ENCODE measurements around the gene FPR1. TPM values are rescaled to one million over a fixed set of nuclear protein-coding genes. Genes with fewer than 3 reads are reported as not detected.

FPR1 gene
- total RNA-seq, 1 donor: 5.1 TPM

DNA sequence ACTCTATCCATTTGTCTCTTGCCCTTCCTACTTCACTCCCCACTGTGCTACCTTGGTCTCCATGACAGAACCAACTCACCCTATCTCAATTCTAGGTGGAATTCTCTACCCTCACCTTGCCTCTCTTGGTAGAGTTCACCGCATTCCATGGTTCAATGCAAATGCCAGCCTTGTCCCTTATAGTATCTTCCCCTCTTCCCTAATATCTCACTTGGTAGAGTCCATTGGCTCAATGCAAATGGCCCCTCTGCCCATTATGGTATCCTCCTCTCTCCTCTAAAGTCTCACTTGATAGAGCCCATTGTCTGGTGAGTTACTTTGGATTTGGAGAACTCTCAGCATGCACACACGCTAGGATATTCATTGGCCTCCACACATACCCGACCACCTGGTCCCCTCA is 35.8 kb downstream of the FPR1 start:
- Histone ChIP-seq H3K4me2 (ENCODE audit: insufficient read depth, low read length) (no peak overlapping the region), H3K27me3 (ENCODE audit: insufficient read depth, low read length) (peaks cover 6% of the 10 kb centered on the region), H3K79me2 (ENCODE audit: insufficient read depth, low read length) (peaks cover 17% of the 10 kb centered on the region), H3K9me3 (ENCODE audit: low read depth, low read length) (no peaks in the 10 kb centered on the region), H4K20me1 (ENCODE audit: insufficient read depth, low read length) (no peaks in the 10 kb centered on the region), H3K36me3 (ENCODE audit: insufficient read depth, low read length) (peaks cover 23% of the 10 kb centered on the region), H3K27ac (ENCODE audit: low read depth, low read length) (no peak overlapping the region), H2AFZ (ENCODE audit: low read length) (no peak overlapping the region), H3K4me3 (ENCODE audit: insufficient read depth, low read length) (no peak overlapping the region), H3K4me1 (ENCODE audit: insufficient read depth, low read length) (no peaks in the 10 kb centered on the region)
- DNase-seq (ENCODE audit: insufficient read length, low spot score, missing footprints): no peak
- TF ChIP-seq, protein P1, sequence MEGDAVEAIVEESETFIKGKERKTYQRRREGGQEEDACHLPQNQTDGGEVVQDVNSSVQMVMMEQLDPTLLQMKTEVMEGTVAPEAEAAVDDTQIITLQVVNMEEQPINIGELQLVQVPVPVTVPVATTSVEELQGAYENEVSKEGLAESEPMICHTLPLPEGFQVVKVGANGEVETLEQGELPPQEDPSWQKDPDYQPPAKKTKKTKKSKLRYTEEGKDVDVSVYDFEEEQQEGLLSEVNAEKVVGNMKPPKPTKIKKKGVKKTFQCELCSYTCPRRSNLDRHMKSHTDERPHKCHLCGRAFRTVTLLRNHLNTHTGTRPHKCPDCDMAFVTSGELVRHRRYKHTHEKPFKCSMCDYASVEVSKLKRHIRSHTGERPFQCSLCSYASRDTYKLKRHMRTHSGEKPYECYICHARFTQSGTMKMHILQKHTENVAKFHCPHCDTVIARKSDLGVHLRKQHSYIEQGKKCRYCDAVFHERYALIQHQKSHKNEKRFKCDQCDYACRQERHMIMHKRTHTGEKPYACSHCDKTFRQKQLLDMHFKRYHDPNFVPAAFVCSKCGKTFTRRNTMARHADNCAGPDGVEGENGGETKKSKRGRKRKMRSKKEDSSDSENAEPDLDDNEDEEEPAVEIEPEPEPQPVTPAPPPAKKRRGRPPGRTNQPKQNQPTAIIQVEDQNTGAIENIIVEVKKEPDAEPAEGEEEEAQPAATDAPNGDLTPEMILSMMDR (IDR thresholded peaks at IDR 0.05; ENCODE audit: extremely low read depth, low read depth, low read length): no peak

DNA sequence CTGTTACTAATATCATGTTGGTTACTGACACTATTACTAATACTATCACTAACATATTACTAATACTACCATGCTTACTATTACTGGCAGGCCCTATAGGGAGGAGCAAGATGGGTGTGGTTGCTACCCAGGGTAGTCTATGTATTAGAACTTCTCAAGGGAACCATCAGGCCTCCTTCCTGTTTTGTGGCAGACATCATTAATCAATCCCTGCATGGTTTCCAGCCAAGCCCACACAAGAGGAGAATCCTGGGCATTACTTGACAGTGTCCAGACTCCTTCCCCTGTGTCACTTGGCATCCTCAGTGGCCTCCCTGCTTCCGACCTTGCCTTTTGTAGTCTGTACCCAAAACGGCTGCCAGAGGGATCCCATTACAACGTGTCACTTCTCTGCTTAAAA is 36.8 kb downstream of the FPR1 start:
- Histone ChIP-seq H3K4me1 (ENCODE audit: insufficient read depth, low read length) (no peaks in the 10 kb centered on the region), H3K36me3 (ENCODE audit: insufficient read depth, low read length) (peaks cover 23% of the 10 kb centered on the region), H3K79me2 (ENCODE audit: insufficient read depth, low read length) (peaks cover 12% of the 10 kb centered on the region), H3K4me3 (ENCODE audit: insufficient read depth, low read length) (no peak overlapping the region), H3K4me2 (ENCODE audit: insufficient read depth, low read length) (no peak overlapping the region), H3K27ac (ENCODE audit: low read depth, low read length) (no peak overlapping the region), H3K27me3 (ENCODE audit: insufficient read depth, low read length) (peaks cover 6% of the 10 kb centered on the region), H2AFZ (ENCODE audit: low read length) (no peak overlapping the region), H3K9me3 (ENCODE audit: low read depth, low read length) (no peaks in the 10 kb centered on the region), H4K20me1 (ENCODE audit: insufficient read depth, low read length) (no peaks in the 10 kb centered on the region)
- TF ChIP-seq, protein P1 (IDR thresholded peaks at IDR 0.05; ENCODE audit: extremely low read depth, low read depth, low read length): no peak
- DNase-seq (ENCODE audit: insufficient read length, low spot score, missing footprints): no peak

DNA sequence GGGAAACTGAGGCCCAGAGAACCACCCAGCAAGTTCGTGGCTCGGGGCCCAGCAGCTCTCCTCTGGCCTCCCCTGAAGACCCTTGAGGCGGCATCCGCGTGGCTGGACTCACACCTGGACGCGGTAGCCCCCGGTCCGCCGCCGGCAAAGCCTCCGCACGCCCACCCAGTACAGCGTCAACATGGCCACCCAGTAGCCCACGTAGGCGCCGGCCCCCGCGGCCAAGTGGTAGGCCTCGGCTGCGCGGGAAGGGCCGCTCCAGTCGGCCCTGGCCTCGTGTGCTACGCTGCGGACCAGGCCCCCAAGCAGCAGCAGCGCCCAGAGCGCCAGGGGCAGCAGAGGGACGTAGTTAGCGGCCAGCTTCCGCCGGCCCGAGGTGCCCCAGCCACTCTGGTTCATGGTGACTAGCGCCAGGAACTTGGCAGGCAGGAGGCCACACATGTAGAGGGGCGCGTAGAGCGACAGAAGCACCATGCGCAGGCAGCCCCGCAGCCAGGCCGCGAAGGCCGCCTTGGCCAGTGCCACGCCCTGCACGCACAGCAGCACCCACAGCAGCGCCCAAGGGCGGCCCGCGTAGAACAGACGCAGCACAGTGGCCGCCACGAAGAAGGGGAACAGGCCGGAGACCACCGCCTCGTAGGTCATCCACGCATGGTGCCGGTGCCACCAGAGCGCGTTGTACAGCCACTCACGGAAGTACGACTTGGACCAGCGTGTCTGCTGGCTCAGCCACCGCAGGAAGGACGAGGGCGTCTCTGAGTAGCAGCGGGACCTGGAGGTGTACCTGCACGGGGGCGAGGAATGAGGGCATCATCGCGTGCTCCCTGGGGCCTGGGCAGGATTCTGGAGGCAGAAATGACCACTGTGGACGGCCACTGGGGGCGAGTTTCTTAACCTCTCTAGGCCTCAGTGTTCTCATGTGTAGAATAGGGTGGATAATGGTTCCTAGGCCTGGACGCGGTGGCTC is 38.1 kb downstream of the FPR1 start:
- H3K4me2 ChIP-seq (ENCODE audit: insufficient read depth, low read length): no peak overlapping the region
- H3K27ac ChIP-seq (ENCODE audit: low read depth, low read length): no peak overlapping the region
- no peaks in the 10 kb centered on the region for H3K4me1 ChIP-seq (ENCODE audit: insufficient read depth, low read length)
- H3K36me3 ChIP-seq (ENCODE audit: insufficient read depth, low read length): peaks cover 20% of the 10 kb centered on the region
- H3K4me3 ChIP-seq (ENCODE audit: insufficient read depth, low read length): no peak overlapping the region
- H4K20me1 ChIP-seq (ENCODE audit: insufficient read depth, low read length): peaks cover 3% of the 10 kb centered on the region
- H2AFZ ChIP-seq (ENCODE audit: low read length): no peak overlapping the region
- no peaks in the 10 kb centered on the region for H3K9me3 ChIP-seq (ENCODE audit: low read depth, low read length)
- TF ChIP-seq, protein P1 (IDR thresholded peaks at IDR 0.05; ENCODE audit: extremely low read depth, low read depth, low read length): no peak
- H3K79me2 ChIP-seq (ENCODE audit: insufficient read depth, low read length): peaks cover 2% of the 10 kb centered on the region
- H3K27me3 ChIP-seq (ENCODE audit: insufficient read depth, low read length): no peaks in the 10 kb centered on the region
- no peak for DNase-seq (ENCODE audit: insufficient read length, low spot score, missing footprints)

DNA sequence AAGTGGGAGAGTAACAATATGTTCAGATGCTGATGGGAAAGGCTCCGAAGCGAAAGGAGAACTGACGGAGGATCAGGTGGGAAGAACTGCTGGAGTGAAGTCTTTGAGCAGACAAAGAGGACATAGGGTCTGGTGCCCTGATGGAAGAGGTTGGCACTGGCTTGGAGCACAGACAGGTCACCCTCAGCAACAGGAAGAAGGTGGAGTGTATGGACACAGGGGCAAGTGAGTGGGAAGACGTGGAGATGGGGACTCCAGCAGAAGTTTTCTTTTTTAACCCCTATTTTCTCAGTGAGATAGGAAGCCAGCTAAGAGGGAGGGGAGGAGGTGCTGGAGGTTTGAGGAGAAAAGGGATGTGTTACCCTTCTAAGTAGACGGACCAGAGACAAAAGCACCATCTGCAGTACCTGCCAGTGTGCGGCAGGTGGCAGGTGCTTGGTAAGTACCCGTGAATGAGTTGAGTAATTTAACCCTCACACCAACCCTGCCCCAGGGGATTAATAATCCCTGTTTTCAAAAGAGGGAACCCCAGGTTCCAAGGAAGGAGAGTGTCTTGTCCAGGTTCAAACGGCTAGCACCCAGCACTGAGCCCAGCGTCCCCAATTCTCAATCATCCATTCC is 39.1 kb downstream of the FPR1 start:
- Histone ChIP-seq H2AFZ (ENCODE audit: low read length) (no peak overlapping the region), H3K27ac (ENCODE audit: low read depth, low read length) (no peak overlapping the region), H4K20me1 (ENCODE audit: insufficient read depth, low read length) (peaks cover 3% of the 10 kb centered on the region), H3K4me3 (ENCODE audit: insufficient read depth, low read length) (no peak overlapping the region), H3K9me3 (ENCODE audit: low read depth, low read length) (no peaks in the 10 kb centered on the region), H3K4me2 (ENCODE audit: insufficient read depth, low read length) (no peak overlapping the region), H3K4me1 (ENCODE audit: insufficient read depth, low read length) (no peaks in the 10 kb centered on the region), H3K27me3 (ENCODE audit: insufficient read depth, low read length) (no peaks in the 10 kb centered on the region), H3K36me3 (ENCODE audit: insufficient read depth, low read length) (peaks cover 20% of the 10 kb centered on the region), H3K79me2 (ENCODE audit: insufficient read depth, low read length) (peaks cover 1% of the 10 kb centered on the region)
- DNase-seq (ENCODE audit: insufficient read length, low spot score, missing footprints): no peak
- TF ChIP-seq, protein P1 (IDR thresholded peaks at IDR 0.05; ENCODE audit: extremely low read depth, low read depth, low read length): peak; percentile 48
